Left lung (tissue), 10 donors: ENCODE measurements around the gene NEURL2. TPM values are rescaled to one million over a fixed set of nuclear protein-coding genes. Genes with fewer than 3 reads are reported as not detected.

Source experiments
- ATAC-seq: fragments of 200-7000 bp; cut with Tn5 transposase; one replicate; pipeline ENCODE4 v1.9.1; 2020; ENCODE audit warnings: moderate library complexity
- DNase-seq, 4 donors: peaks; one replicate each; pipeline ENCODE4 v3.0.0-alpha.2; 2013 to 2020
- H3K27ac ChIP-seq, 2 donors: fragments of 200-600 bp; sonication (generic) in 1 of 2; one replicate each; pipeline versions ENCODE4 v1.5.0 to v1.8.0; 2020 to 2021
- H3K27me3 ChIP-seq, 2 donors: fragments of 200-600 bp; sonication (generic) in 1 of 2; one replicate each; pipeline versions ENCODE4 v1.5.0 to v1.8.0; 2020 to 2021
- H3K36me3 ChIP-seq, 2 donors: fragments of 200-600 bp; sonication (generic) in 1 of 2; one replicate each; pipeline versions ENCODE4 v1.5.0 to v1.8.0; 2020 to 2021
- H3K4me1 ChIP-seq, 2 donors: fragments of 200-600 bp; one replicate each; pipeline ENCODE4 v1.8.0; 2021
- H3K4me3 ChIP-seq, 2 donors: fragments of 200-600 bp; sonication (generic) in 1 of 2; one replicate each; pipeline versions ENCODE4 v1.5.0 to v1.8.0; 2020 to 2021; ENCODE audit warnings: mild to moderate bottlenecking in 1 of 2
- H3K9me3 ChIP-seq, 2 donors: fragments of 200-600 bp; sonication (generic) in 1 of 2; one replicate each; pipeline versions ENCODE4 v1.5.0 to v1.8.0; 2020 to 2021
- intact Hi-C, 2 donors: fragments of 100-400 bp; cut with DNase I; formaldehyde crosslinking; loops; one replicate each; pipeline versions ENCODE4 v1.11.2 to v1.14.2; 2022
- polyA plus RNA-seq, 6 donors: library from polyadenylated mRNA; unstranded; fragments of 120-200 nt; gene quantifications; one replicate each; pipeline ENCODE4 v1.2.1, GENCODE V29; 2013; ENCODE audit not compliant: insufficient read length in 6 of 6
- total RNA-seq, 2 donors: library from RNA; stranded (reverse); fragmentation: NEBNext Ultra II Directional; extraction: Animal tissue kit (Norgen Biotek cat#: 25700); gene quantifications; one replicate each; pipeline ENCODE4 v1.2.1, GENCODE V29; 2021
- TF ChIP-seq, protein P1 (sequence below), 2 donors: fragments of 200-600 bp; sonication (generic) in 1 of 2; IDR thresholded peaks; one replicate each; pipeline versions ENCODE4 v1.5.0 to v1.8.0; 2021; ENCODE audit warnings: antibody characterized with exemption in 2 of 2
- donor health status: DM: no; HTN: yes; CAD: no.
- donor health status: DM: no; HTN: no; CAD: no.

NEURL2 gene
- total and polyA plus RNA-seq, 8 donors = 3.4 to 5.6 (median 4.3) TPM

DNA sequence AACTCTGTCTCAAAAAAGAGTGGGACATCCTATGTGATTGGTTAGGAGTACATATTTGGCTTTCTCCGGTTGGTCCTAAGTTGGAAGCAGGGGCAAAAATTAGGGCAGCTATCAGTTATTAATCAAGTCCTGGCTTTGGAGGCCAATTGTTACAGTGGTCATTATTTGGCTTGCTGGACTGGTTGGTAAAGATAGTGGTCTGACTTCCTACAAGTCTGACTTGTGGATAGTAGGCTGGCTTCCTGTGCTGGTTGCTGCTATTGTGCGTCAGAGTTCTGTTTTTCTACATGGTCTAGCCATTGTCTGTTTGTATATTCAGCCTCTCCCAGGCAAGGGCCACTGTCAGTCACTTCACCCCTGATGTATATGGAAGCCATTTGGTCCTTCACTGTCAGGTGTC is 40.8 kb downstream of the NEURL2 start:
- no peak overlapping the region for H3K27ac ChIP-seq
- ATAC-seq = no peak
- H3K27me3 ChIP-seq = no peaks in the 10 kb centered on the region
- intact Hi-C loops = no loop called here
- no peaks in the 10 kb centered on the region for H3K9me3 ChIP-seq
- peaks cover 0 to 74% of the 10 kb centered on the region in 2 donors for H3K36me3 ChIP-seq
- H3K4me3 ChIP-seq = no peak overlapping the region
- H3K4me1 ChIP-seq = peaks cover 0 to 13% of the 10 kb centered on the region in 2 donors
- TF ChIP-seq, protein P1, sequence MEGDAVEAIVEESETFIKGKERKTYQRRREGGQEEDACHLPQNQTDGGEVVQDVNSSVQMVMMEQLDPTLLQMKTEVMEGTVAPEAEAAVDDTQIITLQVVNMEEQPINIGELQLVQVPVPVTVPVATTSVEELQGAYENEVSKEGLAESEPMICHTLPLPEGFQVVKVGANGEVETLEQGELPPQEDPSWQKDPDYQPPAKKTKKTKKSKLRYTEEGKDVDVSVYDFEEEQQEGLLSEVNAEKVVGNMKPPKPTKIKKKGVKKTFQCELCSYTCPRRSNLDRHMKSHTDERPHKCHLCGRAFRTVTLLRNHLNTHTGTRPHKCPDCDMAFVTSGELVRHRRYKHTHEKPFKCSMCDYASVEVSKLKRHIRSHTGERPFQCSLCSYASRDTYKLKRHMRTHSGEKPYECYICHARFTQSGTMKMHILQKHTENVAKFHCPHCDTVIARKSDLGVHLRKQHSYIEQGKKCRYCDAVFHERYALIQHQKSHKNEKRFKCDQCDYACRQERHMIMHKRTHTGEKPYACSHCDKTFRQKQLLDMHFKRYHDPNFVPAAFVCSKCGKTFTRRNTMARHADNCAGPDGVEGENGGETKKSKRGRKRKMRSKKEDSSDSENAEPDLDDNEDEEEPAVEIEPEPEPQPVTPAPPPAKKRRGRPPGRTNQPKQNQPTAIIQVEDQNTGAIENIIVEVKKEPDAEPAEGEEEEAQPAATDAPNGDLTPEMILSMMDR (IDR thresholded peaks at IDR 0.05) = no peak
- no peak for DNase-seq

DNA sequence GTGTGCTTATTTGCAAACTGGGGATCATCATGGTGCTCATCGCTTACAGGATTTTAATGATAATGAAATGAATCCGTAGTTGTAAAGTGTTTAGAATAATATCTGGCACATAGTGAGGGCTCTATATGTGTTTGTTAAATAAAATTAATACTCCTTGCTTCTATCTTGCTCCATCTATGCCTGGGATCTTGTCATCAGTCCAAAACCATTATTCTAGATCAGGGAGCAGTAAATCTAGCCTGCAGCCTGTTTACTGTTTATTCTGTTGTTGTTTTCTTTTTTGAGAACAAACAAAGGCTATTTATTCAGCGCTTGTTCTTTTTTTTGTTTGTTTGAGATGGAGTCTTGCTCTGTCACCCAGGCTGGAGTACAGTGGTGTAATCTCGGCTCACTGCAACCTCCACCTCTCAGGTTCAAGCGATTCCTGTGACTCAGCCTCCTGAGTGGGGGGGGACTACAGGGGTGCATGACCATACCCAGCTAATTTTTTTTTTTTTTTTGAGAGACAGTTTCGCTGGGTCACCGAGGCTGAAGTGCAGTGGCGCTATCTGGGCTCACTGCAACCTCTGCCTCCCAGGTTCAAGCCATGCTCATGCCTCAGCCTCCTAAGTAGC is 41.9 kb downstream of the NEURL2 start:
- no peak overlapping the region for H3K27ac ChIP-seq
- DNase-seq (no peak), ATAC-seq (no peak)
- TF ChIP-seq, protein P1 (IDR thresholded peaks at IDR 0.05) = no peak
- intact Hi-C loops = no loop called here
- no peak overlapping the region for H3K4me3 ChIP-seq
- no peaks in the 10 kb centered on the region for H3K9me3 ChIP-seq
- H3K27me3 ChIP-seq = no peaks in the 10 kb centered on the region
- peaks cover 0 to 82% of the 10 kb centered on the region in 2 donors for H3K36me3 ChIP-seq
- peaks cover 0 to 5% of the 10 kb centered on the region in 2 donors for H3K4me1 ChIP-seq

DNA sequence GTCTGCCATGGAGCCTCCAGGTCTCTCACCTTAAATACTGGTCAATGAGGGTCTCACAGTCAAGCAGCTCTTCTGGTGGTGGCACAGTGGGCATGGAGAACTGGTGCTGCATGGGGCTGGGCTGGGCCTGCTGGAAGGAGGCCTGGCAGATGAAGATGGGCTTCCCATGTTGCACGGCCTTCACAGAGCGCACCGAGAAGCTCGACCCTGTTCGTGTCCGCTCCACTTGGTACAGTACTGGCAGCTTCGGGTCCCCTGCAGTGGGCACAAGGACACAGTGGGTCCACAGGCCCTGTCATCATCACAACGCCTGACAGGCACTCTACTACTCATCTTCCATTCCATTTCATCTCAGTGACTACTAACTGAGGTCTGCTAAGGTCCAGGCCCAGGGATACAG is 42.6 kb downstream of the NEURL2 start:
- intact Hi-C loops = no loop called here
- ATAC-seq (no peak), DNase-seq (no peak)
- Histone ChIP-seq H3K27ac (no peak overlapping the region), H3K4me1 (no peaks in the 10 kb centered on the region), H3K36me3 (peaks cover 0 to 82% of the 10 kb centered on the region in 2 donors), H3K4me3 (no peak overlapping the region), H3K9me3 (no peaks in the 10 kb centered on the region), H3K27me3 (no peaks in the 10 kb centered on the region)
- TF ChIP-seq, protein P1 (IDR thresholded peaks at IDR 0.05) = no peak

DNA sequence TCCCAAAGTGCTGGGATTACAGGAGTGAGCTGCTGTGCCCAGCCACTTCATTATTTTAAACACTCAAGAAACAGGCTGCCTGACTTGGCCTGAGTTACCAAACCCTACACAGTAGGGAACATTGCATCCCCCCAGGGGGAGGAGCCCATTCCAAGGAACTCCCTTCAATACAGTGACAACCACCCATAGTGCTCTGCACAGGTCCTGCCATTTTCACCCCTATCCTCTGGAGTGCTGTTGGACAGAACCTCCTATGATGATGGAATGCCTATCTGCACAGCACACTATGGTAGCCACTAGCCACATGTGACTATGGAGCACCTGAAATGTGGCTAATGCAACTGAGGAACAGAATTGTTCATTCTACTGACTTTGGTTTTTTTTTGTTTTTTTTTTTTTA is 45.6 kb downstream of the NEURL2 start:
- Histone ChIP-seq H3K4me3 (no peak overlapping the region), H3K27ac (no peak overlapping the region), H3K4me1 (peaks cover 0 to 15% of the 10 kb centered on the region in 2 donors), H3K27me3 (no peaks in the 10 kb centered on the region), H3K9me3 (no peaks in the 10 kb centered on the region), H3K36me3 (peaks cover 0 to 93% of the 10 kb centered on the region in 2 donors)
- ATAC-seq (no peak), DNase-seq (no peak)
- intact Hi-C loops = no loop called here
- TF ChIP-seq, protein P1 (IDR thresholded peaks at IDR 0.05) = no peak

DNA sequence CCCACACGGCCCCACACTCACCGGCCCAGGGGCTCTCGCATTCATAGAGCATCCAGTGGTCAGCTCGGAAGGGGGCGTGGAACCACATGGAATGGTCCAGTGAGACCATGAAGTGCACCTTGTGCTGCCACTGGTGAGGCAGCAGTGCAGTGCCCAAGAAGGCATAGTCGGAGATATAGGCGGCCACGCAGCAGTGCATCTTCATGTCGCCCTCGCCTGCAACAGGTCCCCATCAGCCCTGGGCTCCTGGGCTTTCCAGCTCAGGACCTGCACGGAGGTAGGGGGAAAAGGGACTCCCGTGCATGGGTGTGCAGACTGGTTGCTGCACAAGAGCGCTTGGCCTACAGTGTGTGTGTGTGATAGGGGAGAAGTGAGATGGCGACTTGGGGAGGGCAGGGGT is 47.5 kb downstream of the NEURL2 start:
- no peak overlapping the region for H3K4me3 ChIP-seq
- no peaks in the 10 kb centered on the region for H3K27me3 ChIP-seq
- intact Hi-C loops = no loop called here
- H3K9me3 ChIP-seq = no peaks in the 10 kb centered on the region
- H3K4me1 ChIP-seq = peaks cover 0 to 15% of the 10 kb centered on the region in 2 donors
- DNase-seq (no peak), ATAC-seq (no peak)
- TF ChIP-seq, protein P1 (IDR thresholded peaks at IDR 0.05) = no peak
- no peak overlapping the region for H3K27ac ChIP-seq
- H3K36me3 ChIP-seq = peaks cover 0 to 91% of the 10 kb centered on the region in 2 donors
